HEK293 (cell line): ENCODE results near the gene SIK2.

ENCODE experiments used
- CTCF ChIA-PET: fragments of 350-600 bp; formaldehyde crosslinking; extraction: SDS; loops from one replicate; lab custom pipeline; 2021; ENCODE audit warnings: antibody characterized with exemption; lab: Yijun Ruan, JAX
- POLR2A ChIA-PET: fragments of 300-600 bp; formaldehyde crosslinking; extraction: SDS; loops from one replicate; lab custom pipeline; 2020; ENCODE audit warnings: antibody characterized with exemption, inconsistent platforms; lab: Yijun Ruan, JAX
- H3K27ac ChIP-seq: fragments of 200-500 bp; sonication (Bioruptor generic); 2 replicates; pipeline ENCODE4 v1.5.1; 2014; ENCODE audit warnings: low read depth, low read length, control low read depth, inconsistent platforms; ENCODE audit errors: extremely low read depth
- H3K36me3 ChIP-seq, 2 experiments: fragments of 200-500 bp in 1 of 2; sonication (Bioruptor generic) in 1 of 2; 1 replicate in 1 of 2; 2 replicates in 1 of 2; pipeline ENCODE4 v1.5.1; 2014 to 2017; ENCODE audit warnings: inconsistent platforms in 2 of 2, low read length in 2 of 2; ENCODE audit not compliant: control insufficient read depth in 2 of 2, insufficient read depth in 1 of 2
- H3K4me1 ChIP-seq: fragments of 200-500 bp; sonication (Bioruptor generic); 2 replicates; pipeline ENCODE4 v1.5.1; 2014; ENCODE audit warnings: mild to moderate bottlenecking, low read length, inconsistent platforms; ENCODE audit not compliant: control insufficient read depth, insufficient read depth
- H3K4me3 ChIP-seq: 2 replicates; pipeline ENCODE4 v1.5.1; 2011; ENCODE audit warnings: low read depth, mild to moderate bottlenecking, control low read depth, low read length, moderate library complexity
- H3K9me3 ChIP-seq: fragments of 200-500 bp; sonication (Bioruptor generic); 2 replicates; pipeline ENCODE4 v1.5.1; 2014; ENCODE audit warnings: low read depth, low read length, inconsistent platforms; ENCODE audit not compliant: control insufficient read depth, insufficient read depth
- GFI1B ChIP-seq: fragments of 450-650 bp; formaldehyde crosslinking; IDR thresholded peaks from 2 replicates; pipeline ENCODE4 v1.5.1; 2016; ENCODE audit warnings: missing biosample characterization, missing genetic modification characterization
- HOXC10 ChIP-seq: sonication (generic); formaldehyde crosslinking; IDR thresholded peaks from 2 replicates; pipeline ENCODE4 v1.8.1; 2023; ENCODE audit warnings: mild to moderate bottlenecking, missing genetic modification reagents
- IKZF3 ChIP-seq: fragments of 450-650 bp; IDR thresholded peaks from 2 replicates; pipeline ENCODE4 v1.5.0; 2018; ENCODE audit warnings: missing biosample characterization, mild to moderate bottlenecking, missing genetic modification characterization, moderate library complexity
- MEIS1 ChIP-seq: sonication (generic); formaldehyde crosslinking; IDR thresholded peaks from 2 replicates; pipeline ENCODE4 v1.8.1; 2022; ENCODE audit warnings: missing genetic modification reagents, mild to moderate bottlenecking, borderline replicate concordance
- ZFP3 ChIP-seq: fragments of 450-650 bp; formaldehyde crosslinking; IDR thresholded peaks from 2 replicates; pipeline ENCODE4 v1.5.1; 2016; ENCODE audit warnings: low read depth, missing biosample characterization, missing genetic modification characterization
- ZFP41 ChIP-seq: fragments of 450-650 bp; formaldehyde crosslinking; IDR thresholded peaks from 2 replicates; pipeline ENCODE4 v1.5.1; 2016; ENCODE audit warnings: missing biosample characterization, missing genetic modification characterization, borderline replicate concordance
- ZNF16 ChIP-seq: fragments of 450-650 bp; formaldehyde crosslinking; IDR thresholded peaks from 2 replicates; pipeline ENCODE4 v1.5.1; 2016; ENCODE audit warnings: low read depth, missing biosample characterization, missing genetic modification characterization
- ZNF221 ChIP-seq: fragments of 450-650 bp; formaldehyde crosslinking; IDR thresholded peaks from 2 replicates; pipeline ENCODE4 v1.5.1; 2017; ENCODE audit warnings: missing biosample characterization, missing genetic modification characterization, borderline replicate concordance
- ZNF23 ChIP-seq: fragments of 450-650 bp; formaldehyde crosslinking; IDR thresholded peaks from 2 replicates; pipeline ENCODE4 v1.5.1; 2016; ENCODE audit warnings: missing biosample characterization, missing genetic modification characterization, borderline replicate concordance
- ZNF248 ChIP-seq: fragments of 450-650 bp; formaldehyde crosslinking; IDR thresholded peaks from 2 replicates; pipeline ENCODE4 v1.5.1; 2017; ENCODE audit warnings: missing biosample characterization, missing genetic modification characterization
- ZNF350 ChIP-seq: fragments of 450-650 bp; formaldehyde crosslinking; IDR thresholded peaks from 2 replicates; pipeline ENCODE4 v1.5.0; 2017; ENCODE audit warnings: missing biosample characterization, mild to moderate bottlenecking, missing genetic modification characterization
- ZNF473 ChIP-seq: fragments of 450-650 bp; formaldehyde crosslinking; IDR thresholded peaks from 2 replicates; pipeline ENCODE4 v1.5.1; 2017; ENCODE audit warnings: missing biosample characterization, missing genetic modification characterization
- ZNF514 ChIP-seq: fragments of 450-650 bp; formaldehyde crosslinking; IDR thresholded peaks from 2 replicates; pipeline ENCODE4 v1.5.1; 2016; ENCODE audit warnings: missing biosample characterization, missing genetic modification characterization
- ZNF544 ChIP-seq: fragments of 450-650 bp; formaldehyde crosslinking; IDR thresholded peaks from 2 replicates; pipeline ENCODE4 v1.5.0; 2017; ENCODE audit warnings: missing biosample characterization, missing genetic modification characterization
- ZNF571 ChIP-seq: fragments of 450-650 bp; formaldehyde crosslinking; IDR thresholded peaks from 2 replicates; pipeline ENCODE4 v1.5.0; 2017; ENCODE audit warnings: missing biosample characterization, missing genetic modification characterization
- ZNF624 ChIP-seq: fragments of 450-650 bp; formaldehyde crosslinking; IDR thresholded peaks from 2 replicates; pipeline ENCODE4 v1.5.1; 2017; ENCODE audit warnings: missing biosample characterization, missing genetic modification characterization
- ZNF707 ChIP-seq: fragments of 450-650 bp; formaldehyde crosslinking; IDR thresholded peaks from 2 replicates; pipeline ENCODE4 v1.5.1; 2016; ENCODE audit warnings: missing biosample characterization, missing genetic modification characterization
- ZNF76 ChIP-seq: fragments of 450-650 bp; formaldehyde crosslinking; IDR thresholded peaks from 2 replicates; pipeline ENCODE4; 2016; ENCODE audit warnings: low read depth, missing biosample characterization, missing genetic modification characterization, borderline replicate concordance
- ZNF768 ChIP-seq: fragments of 450-650 bp; formaldehyde crosslinking; IDR thresholded peaks from 2 replicates; pipeline ENCODE4 v1.5.1; 2018; ENCODE audit warnings: missing biosample characterization, mild to moderate bottlenecking, missing genetic modification characterization
- ZNF776 ChIP-seq: fragments of 450-650 bp; formaldehyde crosslinking; IDR thresholded peaks from 2 replicates; pipeline ENCODE4 v1.5.0; 2017; ENCODE audit warnings: missing biosample characterization, missing genetic modification characterization, borderline replicate concordance
- ZNF791 ChIP-seq: fragments of 450-650 bp; formaldehyde crosslinking; IDR thresholded peaks from 2 replicates; pipeline ENCODE4 v1.5.1; 2016; ENCODE audit warnings: missing biosample characterization, missing genetic modification characterization
- ZNF792 ChIP-seq: fragments of 450-650 bp; formaldehyde crosslinking; IDR thresholded peaks from 2 replicates; pipeline ENCODE4 v1.5.1; 2016; ENCODE audit warnings: missing biosample characterization, missing genetic modification characterization
- TF ChIP-seq, protein P1 (sequence below): fragments of 450-650 bp; formaldehyde crosslinking; conservative IDR thresholded peaks from 2 replicates; pipeline ENCODE4 v1.5.1; 2016; ENCODE audit warnings: low read depth, missing biosample characterization, missing genetic modification characterization
- TF ChIP-seq, protein P2 (sequence below): fragments of 450-650 bp; formaldehyde crosslinking; IDR thresholded peaks from 2 replicates; pipeline ENCODE4 v1.5.1; 2016; ENCODE audit warnings: missing biosample characterization, missing genetic modification characterization, borderline replicate concordance

Gene SIK2

DNA sequence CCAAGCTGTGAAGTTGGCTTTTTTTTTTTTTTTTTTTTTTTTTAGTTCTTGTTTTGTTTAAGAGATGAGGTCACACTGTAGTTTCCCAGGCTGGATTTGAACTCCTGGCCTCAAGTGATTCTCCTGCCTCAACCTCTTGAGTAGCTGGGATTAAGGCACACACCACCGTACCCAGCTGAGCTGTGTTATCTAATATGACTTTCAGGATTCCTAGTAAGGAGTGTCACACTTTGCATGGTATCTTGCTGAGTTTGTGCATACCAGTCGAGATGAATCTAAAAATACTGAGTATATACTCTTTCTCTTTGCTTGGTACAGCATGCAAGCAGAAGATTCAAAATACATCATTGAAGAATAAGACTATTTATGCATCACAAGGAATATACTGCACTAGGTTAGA is 58.6 kb downstream of the SIK2 start:
- POLR2A ChIA-PET = interaction anchor here (0.6 kb wide), 1 partner anchor 20 kb away, joined by 5 read pairs; no protein-coding TSS in a partner anchor

DNA sequence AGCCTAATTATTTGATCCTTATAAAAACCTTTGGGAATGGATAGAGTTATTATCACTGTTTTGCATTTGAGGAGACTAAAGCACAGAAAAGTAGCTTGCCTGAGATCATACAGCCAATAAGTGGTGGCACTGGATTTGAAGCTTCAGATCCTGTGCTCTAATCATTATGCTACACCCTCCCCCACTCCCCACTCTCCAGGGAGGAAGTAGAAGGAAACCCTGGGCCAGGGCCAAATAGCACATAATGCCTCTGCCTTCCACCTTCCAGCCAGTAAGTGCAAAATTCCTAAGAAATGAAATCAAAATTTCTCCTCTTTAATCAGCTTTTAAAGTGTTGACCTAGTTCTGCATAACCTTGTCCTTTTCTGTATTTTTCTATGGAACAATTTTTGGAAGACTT is 61.6 kb downstream of the SIK2 start:
- CTCF ChIA-PET = no interaction called here
- TF ChIP-seq ZNF248 (tag by site-specific recombination) (no peak), ZNF473 (tag by site-specific recombination) (no peak), ZNF792 (tag by site-specific recombination) (no peak), ZNF571 (no peak), ZNF350 (tag by site-specific recombination) (no peak), ZNF221 (no peak), ZNF76 (tag by site-specific recombination) (no peak)
- TF ChIP-seq, protein P1, sequence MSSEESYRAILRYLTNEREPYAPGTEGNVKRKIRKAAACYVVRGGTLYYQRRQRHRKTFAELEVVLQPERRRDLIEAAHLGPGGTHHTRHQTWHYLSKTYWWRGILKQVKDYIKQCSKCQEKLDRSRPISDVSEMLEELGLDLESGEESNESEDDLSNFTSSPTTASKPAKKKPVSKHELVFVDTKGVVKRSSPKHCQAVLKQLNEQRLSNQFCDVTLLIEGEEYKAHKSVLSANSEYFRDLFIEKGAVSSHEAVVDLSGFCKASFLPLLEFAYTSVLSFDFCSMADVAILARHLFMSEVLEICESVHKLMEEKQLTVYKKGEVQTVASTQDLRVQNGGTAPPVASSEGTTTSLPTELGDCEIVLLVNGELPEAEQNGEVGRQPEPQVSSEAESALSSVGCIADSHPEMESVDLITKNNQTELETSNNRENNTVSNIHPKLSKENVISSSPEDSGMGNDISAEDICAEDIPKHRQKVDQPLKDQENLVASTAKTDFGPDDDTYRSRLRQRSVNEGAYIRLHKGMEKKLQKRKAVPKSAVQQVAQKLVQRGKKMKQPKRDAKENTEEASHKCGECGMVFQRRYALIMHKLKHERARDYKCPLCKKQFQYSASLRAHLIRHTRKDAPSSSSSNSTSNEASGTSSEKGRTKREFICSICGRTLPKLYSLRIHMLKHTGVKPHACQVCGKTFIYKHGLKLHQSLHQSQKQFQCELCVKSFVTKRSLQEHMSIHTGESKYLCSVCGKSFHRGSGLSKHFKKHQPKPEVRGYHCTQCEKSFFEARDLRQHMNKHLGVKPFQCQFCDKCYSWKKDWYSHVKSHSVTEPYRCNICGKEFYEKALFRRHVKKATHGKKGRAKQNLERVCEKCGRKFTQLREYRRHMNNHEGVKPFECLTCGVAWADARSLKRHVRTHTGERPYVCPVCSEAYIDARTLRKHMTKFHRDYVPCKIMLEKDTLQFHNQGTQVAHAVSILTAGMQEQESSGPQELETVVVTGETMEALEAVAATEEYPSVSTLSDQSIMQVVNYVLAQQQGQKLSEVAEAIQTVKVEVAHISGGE = no peak
- Histone ChIP-seq H3K27ac (no peak overlapping the region), H3K9me3 (no peaks in the 10 kb centered on the region), H3K36me3 (no peaks in the 10 kb centered on the region), H3K4me3 (no peak overlapping the region), H3K4me1 (no peaks in the 10 kb centered on the region)
- POLR2A ChIA-PET = no interaction called here

More for the DNA sequence above, 58.6 kb downstream of the SIK2 start:
- TF ChIP-seq, protein P2, sequence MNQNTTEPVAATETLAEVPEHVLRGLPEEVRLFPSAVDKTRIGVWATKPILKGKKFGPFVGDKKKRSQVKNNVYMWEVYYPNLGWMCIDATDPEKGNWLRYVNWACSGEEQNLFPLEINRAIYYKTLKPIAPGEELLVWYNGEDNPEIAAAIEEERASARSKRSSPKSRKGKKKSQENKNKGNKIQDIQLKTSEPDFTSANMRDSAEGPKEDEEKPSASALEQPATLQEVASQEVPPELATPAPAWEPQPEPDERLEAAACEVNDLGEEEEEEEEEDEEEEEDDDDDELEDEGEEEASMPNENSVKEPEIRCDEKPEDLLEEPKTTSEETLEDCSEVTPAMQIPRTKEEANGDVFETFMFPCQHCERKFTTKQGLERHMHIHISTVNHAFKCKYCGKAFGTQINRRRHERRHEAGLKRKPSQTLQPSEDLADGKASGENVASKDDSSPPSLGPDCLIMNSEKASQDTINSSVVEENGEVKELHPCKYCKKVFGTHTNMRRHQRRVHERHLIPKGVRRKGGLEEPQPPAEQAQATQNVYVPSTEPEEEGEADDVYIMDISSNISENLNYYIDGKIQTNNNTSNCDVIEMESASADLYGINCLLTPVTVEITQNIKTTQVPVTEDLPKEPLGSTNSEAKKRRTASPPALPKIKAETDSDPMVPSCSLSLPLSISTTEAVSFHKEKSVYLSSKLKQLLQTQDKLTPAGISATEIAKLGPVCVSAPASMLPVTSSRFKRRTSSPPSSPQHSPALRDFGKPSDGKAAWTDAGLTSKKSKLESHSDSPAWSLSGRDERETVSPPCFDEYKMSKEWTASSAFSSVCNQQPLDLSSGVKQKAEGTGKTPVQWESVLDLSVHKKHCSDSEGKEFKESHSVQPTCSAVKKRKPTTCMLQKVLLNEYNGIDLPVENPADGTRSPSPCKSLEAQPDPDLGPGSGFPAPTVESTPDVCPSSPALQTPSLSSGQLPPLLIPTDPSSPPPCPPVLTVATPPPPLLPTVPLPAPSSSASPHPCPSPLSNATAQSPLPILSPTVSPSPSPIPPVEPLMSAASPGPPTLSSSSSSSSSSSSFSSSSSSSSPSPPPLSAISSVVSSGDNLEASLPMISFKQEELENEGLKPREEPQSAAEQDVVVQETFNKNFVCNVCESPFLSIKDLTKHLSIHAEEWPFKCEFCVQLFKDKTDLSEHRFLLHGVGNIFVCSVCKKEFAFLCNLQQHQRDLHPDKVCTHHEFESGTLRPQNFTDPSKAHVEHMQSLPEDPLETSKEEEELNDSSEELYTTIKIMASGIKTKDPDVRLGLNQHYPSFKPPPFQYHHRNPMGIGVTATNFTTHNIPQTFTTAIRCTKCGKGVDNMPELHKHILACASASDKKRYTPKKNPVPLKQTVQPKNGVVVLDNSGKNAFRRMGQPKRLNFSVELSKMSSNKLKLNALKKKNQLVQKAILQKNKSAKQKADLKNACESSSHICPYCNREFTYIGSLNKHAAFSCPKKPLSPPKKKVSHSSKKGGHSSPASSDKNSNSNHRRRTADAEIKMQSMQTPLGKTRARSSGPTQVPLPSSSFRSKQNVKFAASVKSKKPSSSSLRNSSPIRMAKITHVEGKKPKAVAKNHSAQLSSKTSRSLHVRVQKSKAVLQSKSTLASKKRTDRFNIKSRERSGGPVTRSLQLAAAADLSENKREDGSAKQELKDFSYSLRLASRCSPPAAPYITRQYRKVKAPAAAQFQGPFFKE = no peak
- TF ChIP-seq ZFP3 (tag by site-specific recombination) = no peak
- TF ChIP-seq ZNF624 (tag by site-specific recombination) = no peak
- TF ChIP-seq HOXC10 (CRISPR knock-in tag) = no peak
- TF ChIP-seq IKZF3 (tag by site-specific recombination) = no peak
- TF ChIP-seq MEIS1 (CRISPR knock-in tag) = no peak
- no peak for TF ChIP-seq ZNF23
- TF ChIP-seq GFI1B (tag by site-specific recombination) = no peak
- no peak for TF ChIP-seq ZNF768
- no peak for TF ChIP-seq ZNF791
- TF ChIP-seq ZNF514 = no peak
- TF ChIP-seq ZNF16 (tag by site-specific recombination) = no peak
- TF ChIP-seq ZNF544 (tag by site-specific recombination) = no peak
- no peak for TF ChIP-seq ZNF571
- TF ChIP-seq ZFP41 (tag by site-specific recombination) = no peak
- TF ChIP-seq ZNF776 (tag by site-specific recombination) = no peak
- TF ChIP-seq ZNF707 = no peak
- TF ChIP-seq, all 188 proteins: peak for 0
- H3K4me3 ChIP-seq = no peak overlapping the region
- no peaks in the 10 kb centered on the region for H3K4me1 ChIP-seq
- no peak overlapping the region for H3K27ac ChIP-seq
- H3K36me3 ChIP-seq = no peaks in the 10 kb centered on the region
- CTCF ChIA-PET = interaction anchor here (0.7 kb wide), 1 partner anchor 12 kb away, joined by 3 read pairs; no protein-coding TSS in a partner anchor
- H3K9me3 ChIP-seq = no peaks in the 10 kb centered on the region
